ENCODE data around the gene DTNB. TPM values are rescaled to one million over a fixed set of nuclear protein-coding genes. Genes with fewer than 3 reads are reported as not detected.

Gene DTNB
- total and polyA plus RNA-seq, 2 of the 4 experiments (the other 2 are of a cell fraction): 3.8 to 5.3 TPM

- Histone ChIP-seq H3K14ac (replicated peaks; ENCODE audit: low read depth, low read length) (no peak overlapping the region), H4K20me1 (ENCODE audit: insufficient read depth, low read length) (no peaks in the 10 kb centered on the region), H3K4me2 (ENCODE audit: low read depth, low read length) (no peak overlapping the region), H3K4ac (ENCODE audit: low read depth, low read length) (no peak overlapping the region), H3K4me1 (ENCODE audit: control insufficient read depth, insufficient read depth, low read length) (peaks cover 4% of the 10 kb centered on the region; the same call in 1 of the 2 replicates), H3K9me1 (ENCODE audit: insufficient read depth, low read length) (peaks cover 3% of the 10 kb centered on the region; the same call in 1 of the 2 replicates), H2BK120ac (ENCODE audit: low read depth, low read length) (no peak overlapping the region), H2BK5ac (ENCODE audit: low read depth, low read length, poor library complexity, severe bottlenecking) (no peak overlapping the region), H2AFZ (replicated peaks; ENCODE audit: low read length, poor library complexity) (no peak overlapping the region), H3K18ac (ENCODE audit: low read depth, low read length) (no peak overlapping the region), H4K5ac (ENCODE audit: low read depth, low read length) (no peak overlapping the region), H3K79me1 (ENCODE audit: low read depth in 1 of 2, low read length in 2 of 2) (no peaks in the 10 kb centered on the region), H2BK20ac (ENCODE audit: low read depth, low read length) (no peak overlapping the region), H2AK9ac (replicated peaks; ENCODE audit: low read depth, low read length, poor library complexity) (no peak overlapping the region), H3K27me3 (ENCODE audit: control insufficient read depth, insufficient read depth, low read length) (no peaks in the 10 kb centered on the region), H4K91ac (ENCODE audit: insufficient read depth, low read depth, low read length) (no peak overlapping the region), H3K23ac (ENCODE audit: low read depth, low read length) (no peak overlapping the region), H2AK5ac (ENCODE audit: low read depth, low read length) (no peak overlapping the region), H3K27ac (ENCODE audit: insufficient read depth, low read length) (no peak overlapping the region), H3K9ac (ENCODE audit: low read depth, low read length) (no peak overlapping the region), H3K56ac (ENCODE audit: extremely low read depth, insufficient read depth, low read length) (no peak overlapping the region), H2BK15ac (ENCODE audit: low read depth, low read length) (no peak overlapping the region), H3K4me3 (ENCODE audit: insufficient read depth, low read depth, low read length) (no peak overlapping the region), H3K36me3 (ENCODE audit: control insufficient read depth, insufficient read depth, low read length) (no peaks in the 10 kb centered on the region), H4K8ac (ENCODE audit: low read depth in 2 of 2, low read length in 2 of 2) (no peak overlapping the region), H3K9me3 (ENCODE audit: control insufficient read depth, insufficient read depth, low read length) (no peaks in the 10 kb centered on the region)
- ATAC-seq (ENCODE audit: low read depth) (no peak), DNase-seq (no peak)
- POLR2A ChIA-PET (ENCODE audit: unreplicated experiment): no interaction called here
- no CpG with 5 or more reads among the region's 1 CpG for WGBS, 2 experiments (ENCODE audit: extremely low coverage in 2 of 2, insufficient read length in 1 of 2)
- in situ Hi-C loops (cut with MboI; ENCODE audit: low sequenced_read_pairs): no loop called here
- TF ChIP-seq RCOR1 (IDR thresholded peaks at IDR 0.05; ENCODE audit: insufficient replicate concordance, low read length) (no peak), CTCF (conservative IDR thresholded peaks at IDR 0.05; ENCODE audit: low read depth, low read length) (no peak), NFE2L2 (IDR thresholded peaks at IDR 0.05; ENCODE audit: low read depth, low read length) (no peak), RAD21 (IDR thresholded peaks at IDR 0.05; ENCODE audit: low read length) (no peak), USF2 (IDR thresholded peaks at IDR 0.05; ENCODE audit: low read depth, low read length) (no peak), CEBPB (IDR thresholded peaks at IDR 0.05; ENCODE audit: low read depth, low read length) (no peak), ELK1 (IDR thresholded peaks at IDR 0.05; ENCODE audit: borderline replicate concordance, low read depth, low read length) (no peak), BHLHE40 (IDR thresholded peaks at IDR 0.05; ENCODE audit: low read depth, low read length) (no peak), FOS (IDR thresholded peaks at IDR 0.05; ENCODE audit: low read depth, low read length) (no peak), MXI1 (IDR thresholded peaks at IDR 0.05; ENCODE audit: borderline replicate concordance, low read depth, low read length) (no peak)
- dilution Hi-C loops (cut with HindIII; ENCODE audit: low sequenced_read_pairs, unreplicated experiment): no loop called here
- CTCF ChIA-PET: no interaction called here
- BruUV-seq (replicated peaks): no TSS peak
- intact Hi-C loops (cut with micrococcal nuclease): no loop called here
Observed at GRCh38 chr2:25489631-25490030, 183.7 kb downstream of the DTNB start.
